ENCODE results near the gene PATJ. TPM values are rescaled to one million over a fixed set of nuclear protein-coding genes. Genes with fewer than 3 reads are reported as not detected.
"Not testable (repeated sequence)": the region's sequence is repeated elsewhere in the genome, so short reads cannot be mapped to it uniquely, and the experiment has no call there.

Gene PATJ
- total RNA-seq, 1 donor from 2014 or later, result 71.2 TPM

GRCh38 chr1:62180054-62180453 lies 437.8 kb downstream of the PATJ start:
- DNase-seq (ENCODE audit: low spot score); intact Hi-C loops (cut with DNase I): not testable (repeated sequence)

- intact Hi-C loops (cut with DNase I), result no loop called here
Observed at GRCh38 chr1:62180639-62181038, 438.4 kb downstream of the PATJ start.

GRCh38 chr1:62181532-62181931 lies 439.3 kb downstream of the PATJ start:
- intact Hi-C loops (cut with DNase I), result no loop called here
- peak; percentile 56 for DNase-seq (ENCODE audit: low spot score)

More at GRCh38 chr1:62180639-62181038, 438.4 kb downstream of the PATJ start:
- peak; percentile 38 for DNase-seq (ENCODE audit: low spot score)

GRCh38 chr1:62182157-62182556 lies 439.9 kb downstream of the PATJ start:
- peak; percentile 10 for DNase-seq (ENCODE audit: low spot score)
- intact Hi-C loops (cut with DNase I), result not testable (repeated sequence)

GRCh38 chr1:62183164-62184020 lies 441.1 kb downstream of the PATJ start:
- intact Hi-C loops (cut with DNase I), result not testable (repeated sequence)
- peak; percentile 41 for DNase-seq (ENCODE audit: low spot score)

- intact Hi-C loops (cut with DNase I), result no loop called here
- DNase-seq (ENCODE audit: low spot score), result peak; percentile 6
Observed at GRCh38 chr1:62184336-62184735, 442.1 kb downstream of the PATJ start.

GRCh38 chr1:62185233-62185632 lies 443.0 kb downstream of the PATJ start:
- intact Hi-C loops (cut with DNase I), result not testable (repeated sequence)
- DNase-seq (ENCODE audit: low spot score), result peak; percentile 5

- intact Hi-C loops (cut with DNase I), result no loop called here
- DNase-seq (ENCODE audit: low spot score), result no peak
Observed at GRCh38 chr1:62185677-62186076, 443.4 kb downstream of the PATJ start.

GRCh38 chr1:62187548-62187947 lies 445.3 kb downstream of the PATJ start:
- DNase-seq (ENCODE audit: low spot score), result peak; percentile 22
- intact Hi-C loops (cut with DNase I), result no loop called here

- DNase-seq (ENCODE audit: low spot score), result peak; percentile 59
- intact Hi-C loops (cut with DNase I), result no loop called here
Observed at GRCh38 chr1:62188111-62188510, 445.8 kb downstream of the PATJ start.

- DNase-seq (ENCODE audit: low spot score), result peak; percentile 65
- intact Hi-C loops (cut with DNase I), result no loop called here
Observed at GRCh38 chr1:62194651-62195544, 452.6 kb downstream of the PATJ start, which contains the start of gene L1TD1. Gene L1TD1, plus strand, starts transcription at chr1:62194849. Its CDS starts 11,780 bp downstream, at chr1:62206629.

GRCh38 chr1:62196086-62196690 lies 453.9 kb downstream of the PATJ start:
- intact Hi-C loops (cut with DNase I), result no loop called here
- peak; percentile 35 for DNase-seq (ENCODE audit: low spot score)

GRCh38 chr1:62198069-62198780 lies 455.9 kb downstream of the PATJ start:
- intact Hi-C loops (cut with DNase I), result no loop called here

GRCh38 chr1:62198781-62199125 lies 456.5 kb downstream of the PATJ start:
- intact Hi-C loops (cut with DNase I), result no loop called here

More at GRCh38 chr1:62198069-62198780, 455.9 kb downstream of the PATJ start:
- DNase-seq (ENCODE audit: low spot score), result peak; percentile 10

GRCh38 chr1:62207187-62207586 lies 464.9 kb downstream of the PATJ start:
- DNase-seq (ENCODE audit: low spot score), result no peak
- intact Hi-C loops (cut with DNase I), result no loop called here

More at GRCh38 chr1:62198781-62199125, 456.5 kb downstream of the PATJ start:
- DNase-seq (ENCODE audit: low spot score), result peak; percentile 22

GRCh38 chr1:62208087-62208486 lies 465.8 kb downstream of the PATJ start:
- DNase-seq (ENCODE audit: low spot score), result peak; percentile 46
- intact Hi-C loops (cut with DNase I), result no loop called here

- intact Hi-C loops (cut with DNase I), result no loop called here
- no peak for DNase-seq (ENCODE audit: low spot score)
Observed at GRCh38 chr1:62208970-62209369, 466.7 kb downstream of the PATJ start.

GRCh38 chr1:62209931-62210595 lies 467.8 kb downstream of the PATJ start:
- DNase-seq (ENCODE audit: low spot score), result peak; percentile 10
- intact Hi-C loops (cut with DNase I), result no loop called here

GRCh38 chr1:62210960-62211359 lies 468.7 kb downstream of the PATJ start:
- no peak for DNase-seq (ENCODE audit: low spot score)
- intact Hi-C loops (cut with DNase I), result no loop called here
